Activated gamma-delta T cell treated with Interleukin-2 at 50 U/mL for 16 hours (primary cell): ENCODE results near the gene SLC9A7.

Experiments used
- DNase-seq: peaks from one replicate; pipeline ENCODE4 v3.0.0-alpha.2; 2020

Gene SLC9A7

GRCh38 chrX:46569621-46570020, 189.3 kb downstream of the SLC9A7 start:
- no peak for DNase-seq

- no peak for DNase-seq
Measured at GRCh38 chrX:46567388-46567787, 191.5 kb downstream of the SLC9A7 start.

GRCh38 chrX:46561824-46562657, 196.9 kb downstream of the SLC9A7 start:
- no peak for DNase-seq

DNA sequence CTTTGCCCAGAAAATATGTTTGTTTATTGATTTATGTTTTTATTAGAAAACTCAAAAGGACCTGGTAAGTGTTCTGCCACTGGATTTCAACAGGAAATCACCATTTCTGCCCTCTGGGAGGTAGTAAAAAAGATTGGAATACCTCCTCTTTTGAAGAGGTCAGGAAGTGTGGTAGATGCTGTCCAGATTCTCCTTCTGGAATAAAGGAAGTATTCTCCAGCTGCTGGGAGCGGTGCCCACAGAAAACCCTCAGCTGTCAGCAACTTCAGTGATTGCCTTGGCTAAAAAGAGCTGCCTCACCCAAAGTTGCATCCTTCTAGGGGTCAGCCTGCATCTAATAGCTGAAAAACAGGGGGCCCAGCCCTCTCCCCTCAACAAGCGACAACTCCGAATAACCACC, 199.9 kb downstream of the SLC9A7 start:
- no peak for DNase-seq

DNA sequence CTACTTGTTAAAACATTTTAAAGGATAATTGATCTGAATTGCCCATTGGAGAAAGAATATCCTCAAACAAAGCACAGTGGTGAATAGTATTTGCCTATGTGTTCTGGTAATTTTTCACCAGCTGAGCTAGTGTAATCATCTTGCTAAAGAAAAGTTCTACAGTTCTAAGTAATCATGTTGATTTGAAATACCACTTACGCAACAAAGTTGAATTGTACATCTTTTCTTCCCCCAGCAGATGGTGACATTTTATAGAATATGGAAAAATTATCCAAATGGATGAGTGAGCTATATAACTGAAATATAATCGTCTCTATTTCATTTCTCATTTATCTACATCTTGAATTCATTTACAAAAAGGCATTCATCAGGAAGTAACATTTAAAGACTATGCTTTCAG, 204.0 kb downstream of the SLC9A7 start:
- no peak for DNase-seq

DNA sequence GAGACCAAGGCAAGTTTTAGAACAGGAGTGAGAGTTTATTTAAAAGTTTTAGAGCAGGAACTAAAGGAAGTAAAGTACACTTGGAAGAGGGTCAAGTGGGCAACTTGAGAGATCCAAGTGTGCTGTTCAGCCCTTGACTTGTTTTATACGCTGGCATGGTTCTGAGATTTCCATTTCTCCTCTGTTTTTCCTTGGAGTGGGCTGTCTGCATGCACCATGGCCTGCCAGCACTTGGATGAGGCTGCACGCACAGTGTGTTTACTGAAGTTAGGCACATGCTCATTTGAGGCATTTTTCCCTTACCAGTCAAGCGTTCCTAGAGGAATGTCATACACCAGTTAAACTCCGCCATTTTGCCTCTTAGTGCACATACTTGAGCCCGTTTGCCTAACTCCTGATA, 205.0 kb downstream of the SLC9A7 start:
- no peak for DNase-seq

DNA sequence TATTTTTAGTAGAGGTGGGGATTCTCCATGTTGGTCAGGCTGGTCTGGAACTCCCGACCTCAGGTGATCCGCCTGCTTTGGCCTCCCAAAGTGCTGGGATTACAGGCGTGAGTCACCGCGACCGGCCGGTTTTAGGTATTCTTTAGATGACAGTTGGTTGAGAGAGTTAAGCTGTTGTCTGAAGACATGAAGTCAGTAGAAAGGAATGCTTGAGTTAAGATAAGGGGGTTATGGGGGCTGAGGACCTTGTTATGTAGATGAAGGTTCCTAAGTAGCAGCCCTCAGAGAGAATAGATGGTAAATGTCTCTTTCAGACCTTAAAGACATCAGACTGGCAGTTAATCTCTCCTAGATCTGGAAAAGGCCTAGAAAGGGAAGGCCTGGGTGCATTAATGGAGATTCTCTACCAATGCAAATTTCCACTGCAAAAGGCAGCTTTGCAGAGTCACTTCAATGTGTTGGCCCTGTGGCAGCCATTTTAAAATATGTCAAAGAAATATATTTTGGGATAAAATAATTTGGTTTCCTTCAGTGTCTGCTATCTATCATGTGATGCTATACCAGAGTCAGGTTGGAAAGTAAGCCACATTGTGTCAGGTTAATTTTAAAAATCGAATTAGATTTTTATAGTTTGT, 207.3 kb downstream of the SLC9A7 start:
- DNase-seq: no peak

DNA sequence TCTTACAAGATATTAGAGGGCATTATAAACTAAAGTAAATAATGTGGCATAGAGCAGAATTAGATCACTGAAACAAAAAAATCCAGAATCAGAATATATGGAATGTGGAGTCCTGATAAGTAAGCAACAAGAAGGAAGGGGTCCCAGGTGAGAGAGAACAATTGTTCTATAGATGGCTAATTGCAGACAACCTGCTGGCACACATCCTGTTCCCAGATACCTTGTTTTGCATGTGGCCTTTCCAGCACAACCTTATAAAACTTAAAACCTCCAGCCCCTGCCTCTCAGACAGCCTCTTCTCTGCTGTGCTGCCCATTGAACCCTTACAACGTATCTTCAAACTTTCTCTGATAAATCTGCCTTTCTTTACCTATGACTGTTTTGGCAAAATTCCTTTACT, 209.0 kb downstream of the SLC9A7 start:
- DNase-seq: no peak
